HG02678 (cell line): ENCODE data around the gene PRKCB.
"Not testable (repeated sequence)": the region's sequence is repeated elsewhere in the genome, so short reads cannot be mapped to it uniquely, and the experiment has no call there.

Experiments
- ATAC-seq: cut with Tn5 transposase; IDR thresholded peaks from one replicate; pipeline ENCODE4 v1.9.1; 2021; ENCODE audit warnings: mild to moderate bottlenecking, moderate library complexity; ENCODE audit not compliant: unreplicated experiment

Gene PRKCB

GRCh38 chr16:24075302-24075701 lies 239.5 kb downstream of the PRKCB start:
- ATAC-seq = no peak

GRCh38 chr16:24075931-24076716 lies 240.3 kb downstream of the PRKCB start:
- no peak for ATAC-seq

DNA sequence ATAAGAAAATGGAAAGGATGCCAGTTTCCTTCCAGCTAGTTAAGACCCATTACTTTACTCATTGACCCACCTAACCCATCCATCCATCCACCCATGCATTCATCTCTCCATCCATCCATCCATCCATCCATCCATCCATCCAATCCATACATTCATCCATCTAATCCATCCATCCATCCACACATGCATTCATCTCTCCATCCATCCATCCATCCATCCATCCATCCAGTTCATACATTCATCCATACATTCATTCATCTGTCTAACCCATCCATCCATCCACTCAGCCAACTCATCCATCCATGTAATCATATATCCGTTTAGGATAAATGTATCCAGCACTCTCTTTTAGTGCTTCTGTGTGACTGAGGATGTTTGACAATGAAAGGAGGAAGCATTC lies 241.5 kb downstream of the PRKCB start:
- ATAC-seq = no peak

DNA sequence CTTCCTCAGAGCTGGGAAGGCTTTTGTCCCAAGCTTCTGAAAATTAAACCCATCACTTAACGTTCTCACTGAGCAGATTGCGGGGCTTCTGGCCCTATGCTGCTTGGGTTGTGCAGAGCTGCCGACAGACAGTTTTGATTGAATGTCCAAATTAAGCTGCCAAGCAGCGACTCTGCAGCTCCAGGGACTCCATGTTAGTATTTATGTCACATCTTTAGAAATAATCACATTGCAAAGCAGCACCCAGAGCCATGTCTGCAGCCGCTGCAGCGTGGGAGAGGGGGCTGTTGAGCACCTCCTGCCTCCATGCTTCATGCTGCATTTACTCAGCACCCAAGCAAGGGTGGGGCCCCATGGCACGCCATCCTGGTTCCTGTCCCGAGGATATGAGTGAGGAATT lies 242.2 kb downstream of the PRKCB start:
- no peak for ATAC-seq

DNA sequence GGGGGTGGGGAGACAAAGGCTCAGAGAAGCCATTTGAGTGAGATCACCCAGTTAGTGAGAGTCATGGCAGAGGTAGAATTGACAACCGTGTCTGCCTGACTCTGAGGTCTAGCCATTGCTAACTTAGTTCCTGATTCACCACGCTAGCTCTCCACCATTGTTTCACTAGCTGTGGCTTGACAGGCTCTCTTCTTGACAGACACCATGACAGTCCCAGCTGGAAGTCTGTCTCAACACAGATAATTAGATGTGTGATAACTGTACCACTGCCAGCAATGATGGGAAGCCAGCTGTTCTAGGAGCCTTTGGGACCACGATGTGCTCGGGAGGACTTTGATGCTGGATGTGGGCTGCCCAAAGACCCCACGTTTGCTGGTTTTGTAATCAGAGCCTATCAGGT lies 249.9 kb downstream of the PRKCB start:
- ATAC-seq = no peak

- no peak for ATAC-seq
These were observed 252.2 kb downstream of the PRKCB start for GRCh38 chr16:24087891-24088410.

GRCh38 chr16:24088767-24089166 lies 253.0 kb downstream of the PRKCB start:
- no peak for ATAC-seq

DNA sequence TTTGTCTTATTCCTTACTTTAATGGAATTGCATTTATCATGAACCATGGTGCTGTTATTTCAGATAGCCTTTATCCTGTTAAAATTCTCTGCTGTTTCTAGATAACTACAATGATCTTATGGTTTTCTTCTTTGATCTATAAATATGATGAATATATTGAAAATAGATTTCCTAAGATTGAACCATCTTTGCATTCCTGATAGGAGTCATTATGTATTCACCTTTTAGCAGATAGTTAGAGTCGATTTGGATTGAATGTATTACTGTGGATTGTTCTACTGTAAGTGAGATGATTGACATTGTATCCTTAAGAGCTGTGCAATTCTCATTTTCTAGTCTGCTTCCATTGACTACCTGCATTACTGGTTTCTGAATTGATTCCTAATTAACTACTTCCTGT lies 255.3 kb downstream of the PRKCB start:
- no peak for ATAC-seq

DNA sequence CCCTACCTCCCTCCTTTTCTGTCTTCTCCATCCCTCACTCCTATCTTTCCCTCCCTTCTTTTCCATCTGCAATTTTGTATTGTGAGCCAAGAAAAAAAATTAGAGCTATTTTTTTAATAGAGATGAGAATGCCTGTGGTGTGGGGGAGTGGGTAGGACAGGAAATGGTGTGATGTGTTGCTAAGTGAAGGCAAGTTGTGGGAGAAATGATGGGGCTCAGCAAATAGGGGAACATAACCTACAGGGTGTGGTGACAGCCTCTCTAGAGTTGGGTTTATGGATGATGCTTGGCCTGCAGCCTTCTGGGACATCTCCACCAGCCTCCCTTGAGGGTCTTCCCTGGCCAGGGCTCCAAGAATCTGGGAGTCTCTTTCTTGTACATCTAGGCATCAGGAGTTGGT lies 257.3 kb downstream of the PRKCB start:
- ATAC-seq = no peak

DNA sequence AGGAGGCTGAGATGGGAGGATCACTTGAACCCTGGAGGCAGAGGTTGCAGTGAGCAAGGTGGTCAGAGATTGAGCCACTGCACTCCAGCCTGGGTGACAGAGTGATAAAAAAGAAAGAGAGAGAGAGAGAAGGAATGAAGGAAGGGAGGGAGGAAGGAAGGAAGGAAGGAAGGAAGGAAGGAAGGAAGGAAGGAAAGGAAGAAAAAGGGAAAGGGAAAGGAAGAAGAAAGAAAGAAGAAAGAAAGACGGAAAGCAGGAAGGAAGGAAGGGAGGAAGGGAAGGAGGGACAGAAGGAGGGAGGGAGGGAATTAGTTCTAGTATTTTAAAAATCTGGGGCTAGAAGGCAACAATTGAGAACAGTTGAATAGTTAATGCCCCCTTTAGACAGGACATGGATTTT lies 258.9 kb downstream of the PRKCB start:
- no peak for ATAC-seq

DNA sequence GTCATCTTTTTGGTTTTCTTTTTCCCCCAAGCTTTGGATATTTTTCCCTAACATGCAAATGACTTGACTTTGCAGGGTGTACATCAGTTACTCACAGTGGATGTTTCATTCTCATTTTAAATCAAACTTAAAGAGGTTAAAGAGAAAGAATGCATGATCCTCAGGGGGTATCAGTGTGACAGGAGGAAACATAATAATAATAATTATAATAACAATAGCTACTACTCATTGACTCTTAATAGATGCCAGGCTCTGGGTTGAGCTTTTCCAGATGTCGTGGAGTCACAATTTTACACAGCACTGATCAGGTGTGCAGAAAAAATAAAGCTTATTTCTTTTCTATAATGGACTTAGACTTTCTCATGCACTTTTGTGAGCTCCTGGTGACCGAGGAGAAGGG lies 263.1 kb downstream of the PRKCB start:
- ATAC-seq = no peak

DNA sequence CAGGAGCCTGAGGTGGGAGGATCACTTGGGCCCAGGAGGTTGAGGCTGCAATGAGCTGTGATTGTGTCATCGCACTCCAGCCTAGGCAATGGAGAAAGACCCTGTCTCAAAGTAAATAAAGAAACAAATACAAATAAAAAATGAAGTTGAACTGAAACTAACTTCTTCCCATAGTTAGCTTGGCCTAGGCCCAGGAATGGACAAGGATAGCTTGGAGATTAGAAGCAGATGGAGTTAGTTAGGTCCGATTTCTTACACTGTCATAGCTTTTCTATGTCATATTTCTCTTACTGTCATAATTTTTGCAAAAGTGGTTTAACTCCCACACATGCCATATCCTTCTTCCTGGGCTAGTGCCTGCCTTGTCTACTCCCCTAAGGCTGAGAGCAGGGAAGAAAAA lies 265.6 kb downstream of the PRKCB start:
- no peak for ATAC-seq

- no peak for ATAC-seq
These were observed 266.5 kb downstream of the PRKCB start for GRCh38 chr16:24102209-24102660.

- ATAC-seq = not testable (repeated sequence)
These were observed 269.7 kb downstream of the PRKCB start for GRCh38 chr16:24105471-24105870.

DNA sequence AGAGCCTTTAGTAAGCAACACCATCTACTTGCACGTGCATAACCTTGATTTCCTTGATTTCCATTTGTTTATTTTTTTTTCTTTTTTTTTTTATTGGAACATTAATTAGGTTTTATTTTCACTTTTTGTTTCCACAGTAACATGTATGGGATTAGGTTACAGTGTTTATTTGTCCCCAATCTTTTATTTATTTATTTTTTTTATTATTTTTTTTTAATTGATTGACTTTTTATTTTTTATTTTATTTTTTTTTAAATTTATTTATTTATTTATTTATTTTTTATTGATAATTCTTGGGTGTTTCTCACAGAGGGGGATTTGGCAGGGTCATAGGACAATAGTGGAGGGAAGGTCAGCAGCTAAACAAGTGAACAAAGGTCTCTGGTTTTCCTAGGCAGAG lies 272.3 kb downstream of the PRKCB start:
- ATAC-seq = not testable (repeated sequence)

GRCh38 chr16:24111724-24112302 lies 276.0 kb downstream of the PRKCB start:
- no peak for ATAC-seq

DNA sequence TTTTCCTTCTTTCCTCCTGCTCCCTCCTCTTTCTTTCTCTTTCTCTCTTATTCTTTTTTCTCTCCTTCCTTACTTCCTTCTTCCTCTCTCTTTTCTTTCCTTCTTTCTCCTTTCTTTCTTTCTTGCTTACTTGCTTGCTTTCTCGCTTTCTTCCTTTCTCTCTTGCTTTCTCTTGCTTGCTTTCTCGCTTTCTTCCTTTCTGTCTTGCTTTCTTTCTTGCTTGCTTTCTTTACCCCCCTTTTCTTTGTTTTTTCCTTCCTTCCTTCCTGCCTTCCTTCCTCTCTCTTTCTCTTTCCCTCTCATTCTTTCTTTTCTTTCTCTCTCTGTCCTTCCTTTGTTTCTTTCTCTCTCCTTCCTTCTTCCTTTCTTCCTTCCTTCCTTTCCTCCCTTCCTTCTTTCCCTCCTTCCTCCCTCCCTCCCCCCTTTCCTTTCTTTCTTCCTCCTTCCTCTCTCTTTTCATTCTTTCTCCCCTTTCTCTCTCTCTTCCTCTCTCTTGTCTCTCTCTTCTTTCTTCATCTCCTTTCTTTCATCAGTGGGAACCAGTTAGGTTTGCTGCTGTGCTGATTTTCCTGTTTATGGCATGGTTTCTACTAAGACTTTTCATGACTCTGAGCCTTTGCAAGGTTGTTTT lies 277.4 kb downstream of the PRKCB start:
- no peak for ATAC-seq

DNA sequence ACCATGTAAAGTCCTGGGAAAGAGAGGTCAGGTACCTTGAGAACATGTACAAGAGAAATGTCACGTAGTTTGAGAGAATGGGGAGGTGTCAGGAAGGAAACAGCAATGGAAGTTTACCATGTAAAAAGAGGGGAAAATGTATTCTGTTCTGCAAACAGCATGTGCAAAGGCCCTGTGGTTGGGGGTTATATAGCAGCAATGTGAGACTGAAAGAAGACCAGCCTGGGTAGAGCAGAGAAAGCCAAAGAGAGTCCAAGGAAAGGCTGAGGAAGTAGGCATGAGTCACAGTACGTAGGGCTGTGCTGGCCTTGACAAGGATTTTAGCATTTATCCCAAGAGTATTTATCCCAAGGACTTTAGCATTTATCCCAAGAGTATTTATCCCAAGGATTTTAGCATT lies 279.1 kb downstream of the PRKCB start:
- no peak for ATAC-seq

DNA sequence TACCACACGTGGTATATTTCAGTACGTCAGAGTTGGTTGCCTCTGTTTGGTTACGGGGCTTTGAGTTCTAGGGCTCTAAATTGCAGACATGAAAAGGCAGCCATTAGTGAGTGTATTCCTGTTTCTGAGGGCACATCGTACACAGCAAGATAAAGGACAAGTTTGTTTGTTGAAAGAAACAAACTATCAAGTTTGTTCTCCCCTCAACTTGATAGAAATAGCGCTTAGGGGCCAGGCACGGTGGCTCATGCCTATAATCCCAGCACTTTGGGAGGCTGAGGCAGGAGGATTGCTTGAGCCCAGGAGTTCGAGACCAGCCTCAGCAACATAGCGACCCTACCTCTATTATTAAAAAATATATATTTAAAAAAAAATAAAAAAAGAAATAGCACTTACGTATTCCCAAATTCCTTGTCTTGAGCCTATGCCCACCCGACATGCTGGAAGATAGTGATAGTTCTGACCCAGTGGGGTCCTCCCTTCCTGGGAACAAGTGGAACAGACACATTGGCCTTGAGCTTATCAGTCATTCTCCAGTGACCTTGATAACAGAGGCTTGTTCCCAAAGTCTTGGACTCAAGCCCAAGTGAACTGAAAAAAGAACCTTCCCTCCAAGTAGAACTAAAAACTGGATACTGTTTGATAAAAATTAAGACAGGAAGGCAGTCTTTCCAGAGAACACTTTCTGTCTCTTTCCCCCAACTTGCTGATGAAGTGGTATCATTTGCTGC lies 280.4 kb downstream of the PRKCB start:
- no peak for ATAC-seq

- ATAC-seq = no peak
These were observed 281.2 kb downstream of the PRKCB start for GRCh38 chr16:24116989-24117388.

GRCh38 chr16:24117680-24118079 lies 281.9 kb downstream of the PRKCB start:
- ATAC-seq = no peak
